Stimulated activated CD8-positive, alpha-beta memory T cell treated with anti-CD3 and anti-CD28 coated beads, Interleukin-15, amount 100 ng/mL, for 48 hours (primary cell): ENCODE data around the gene KIF1A.

Experiments
- DNase-seq, 2 donors: peaks; one replicate each; pipeline ENCODE4 v3.0.0-alpha.2; 2020; ENCODE audit warnings: low read depth in 2 of 2

Gene KIF1A

DNA sequence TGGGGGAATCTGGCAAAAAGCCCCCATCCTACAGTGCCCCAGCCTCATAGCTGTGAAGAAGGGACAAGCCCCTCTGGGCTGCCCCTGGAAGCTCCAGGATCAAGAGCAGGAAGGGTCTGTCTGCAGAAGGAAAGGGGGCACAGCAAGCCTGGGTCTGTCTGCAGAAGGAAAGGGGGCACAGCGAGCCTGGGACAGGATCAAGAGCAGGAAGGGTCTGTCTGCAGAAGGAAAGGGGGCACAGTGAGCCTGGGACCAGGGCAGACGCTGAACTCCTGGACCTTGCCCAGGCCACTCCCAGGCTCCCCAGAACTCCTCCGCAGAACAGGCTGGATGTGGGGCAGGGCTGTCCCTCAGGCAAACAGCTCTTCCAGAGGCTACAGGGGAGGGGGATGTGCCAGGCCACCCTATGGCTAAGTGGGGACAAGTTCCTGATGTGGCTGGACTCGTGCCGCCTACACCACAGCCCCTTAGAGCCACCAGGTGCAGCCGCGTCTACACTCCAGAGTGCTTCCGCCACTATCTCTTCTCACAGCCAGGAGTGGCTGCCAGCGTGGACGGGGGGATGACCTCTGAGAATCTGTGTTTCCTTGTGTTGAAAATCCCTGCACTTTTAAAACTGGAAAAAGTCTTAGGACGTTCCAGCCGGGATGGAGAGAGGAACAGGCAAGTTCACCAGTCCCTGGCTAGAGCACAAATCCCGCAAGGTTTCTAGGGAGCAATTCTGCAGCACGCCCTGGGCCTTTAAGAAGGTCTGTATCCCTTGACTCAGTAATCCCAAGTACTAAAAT is 20.8 kb downstream of the KIF1A start:
- DNase-seq: no peak

DNA sequence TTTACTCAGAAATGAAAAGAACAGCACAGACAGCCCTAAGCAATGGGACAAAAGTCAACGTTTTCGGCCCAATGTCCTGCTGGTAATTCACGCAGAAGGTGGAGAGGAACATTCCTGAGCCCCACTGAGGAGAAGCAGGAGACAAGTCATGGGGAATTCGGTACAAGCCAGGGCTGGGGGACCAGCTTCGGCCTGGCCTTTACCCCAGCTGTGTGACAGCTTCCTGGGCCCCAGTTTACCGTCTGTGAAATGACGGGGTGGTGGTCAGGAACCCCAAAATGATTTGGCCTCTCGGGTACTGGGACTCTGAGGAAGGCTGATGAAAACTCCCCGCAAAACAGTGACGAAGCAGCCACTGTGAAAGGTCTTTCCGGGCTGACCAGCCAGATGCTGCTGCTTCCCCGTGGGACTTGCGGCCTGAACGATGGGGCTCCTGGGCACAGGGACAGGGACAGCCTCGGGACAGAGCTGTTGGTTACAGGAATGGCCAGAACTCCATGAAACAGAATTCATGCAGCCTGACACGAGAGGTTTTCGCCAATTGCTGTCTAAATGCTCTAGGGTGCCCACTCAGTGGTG is 21.6 kb downstream of the KIF1A start:
- DNase-seq: no peak

DNA sequence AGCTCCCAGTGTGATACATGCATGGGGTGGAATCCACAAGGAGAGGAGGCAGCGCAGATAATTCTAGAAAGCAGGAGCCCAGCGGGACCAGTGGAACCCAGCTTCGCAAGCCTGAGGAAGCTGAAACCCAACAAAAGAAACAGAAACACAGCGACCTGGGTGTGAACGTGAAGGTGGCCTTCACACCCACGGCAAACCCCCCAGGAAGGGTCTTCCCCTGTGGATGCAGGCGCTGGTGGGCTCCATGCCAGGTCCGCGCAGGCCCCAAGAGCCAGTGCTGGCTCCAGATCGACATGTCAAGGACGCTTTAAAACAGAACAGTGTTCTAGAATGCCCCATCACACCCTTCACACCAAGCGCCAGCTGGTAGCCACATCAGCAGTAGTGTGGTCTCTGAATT is 22.1 kb downstream of the KIF1A start:
- no peak for DNase-seq

GRCh38 chr2:240797500-240797895 is 22.5 kb downstream of the KIF1A start:
- no peak for DNase-seq

DNA sequence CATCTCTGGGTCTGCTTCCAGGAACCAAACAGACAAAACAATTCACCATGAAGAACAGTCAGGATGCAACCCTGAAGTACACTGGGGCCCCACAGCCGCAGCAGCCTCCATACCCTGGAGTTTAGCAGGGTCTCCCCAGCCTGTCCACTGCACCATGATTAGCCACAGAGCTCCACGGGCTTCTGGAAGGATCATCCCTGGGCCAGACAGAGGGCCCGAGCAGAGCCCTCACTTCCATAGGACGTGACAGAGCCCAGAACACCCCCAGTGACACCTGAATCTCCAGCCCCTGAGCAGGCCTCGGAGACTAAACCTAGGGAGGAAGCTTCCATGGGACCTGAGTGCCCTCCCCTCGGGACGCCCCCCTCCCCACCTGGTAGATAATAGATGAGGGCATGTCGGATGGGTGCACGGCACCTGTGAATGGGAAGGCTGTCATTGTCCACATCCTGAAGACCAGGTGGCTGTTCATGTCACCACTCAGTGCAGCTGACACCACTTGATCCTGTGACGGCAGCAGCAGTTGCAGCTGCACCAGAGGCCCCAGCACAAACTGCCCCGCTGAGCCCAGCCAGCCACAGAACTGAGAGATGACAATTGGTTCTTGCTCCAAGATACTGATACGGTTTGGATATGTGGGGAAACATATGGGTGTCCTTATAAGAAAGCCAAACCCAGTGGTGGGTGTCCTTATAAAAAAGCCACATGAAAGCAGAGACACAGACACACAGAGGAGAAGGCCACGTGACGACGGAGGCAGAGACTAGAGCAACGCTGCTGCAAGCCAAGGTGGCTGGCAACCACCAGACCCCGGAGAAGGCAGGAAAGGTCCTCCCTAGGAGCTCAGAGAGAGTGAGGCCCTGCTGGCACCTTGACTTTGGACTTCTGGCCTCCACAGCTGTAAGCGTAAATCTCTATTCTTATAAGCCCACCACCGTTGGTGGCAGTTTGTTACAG is 23.2 kb downstream of the KIF1A start:
- no peak for DNase-seq

DNA sequence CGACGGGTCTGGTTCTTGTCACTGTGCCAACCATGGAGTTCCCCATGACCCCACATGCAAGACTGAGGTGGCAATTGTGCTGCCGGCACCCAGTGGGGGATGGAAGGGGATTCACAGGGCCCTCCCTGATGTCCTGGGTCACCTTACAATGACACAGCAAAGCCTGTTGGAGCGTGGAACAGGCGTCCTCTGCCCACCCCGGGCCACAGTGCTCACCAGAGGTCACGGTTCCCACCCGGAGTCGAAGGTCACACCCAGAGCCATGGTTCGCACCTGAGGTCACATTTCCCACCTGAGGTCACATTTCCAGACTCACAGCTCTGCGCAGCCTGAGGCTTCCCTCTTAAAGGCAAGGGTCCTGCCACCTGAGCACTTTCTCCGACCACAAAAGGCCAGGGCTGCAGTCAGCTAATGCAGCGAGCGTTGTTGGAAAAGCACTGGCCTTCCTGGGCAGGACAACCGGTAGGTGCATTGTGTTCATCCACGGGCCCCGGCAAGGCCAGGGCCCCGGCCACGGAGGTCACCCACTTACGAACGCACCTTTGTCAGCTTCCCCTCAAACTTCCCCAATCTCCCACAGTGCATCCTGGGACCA is 24.0 kb downstream of the KIF1A start:
- DNase-seq: no peak

- DNase-seq: no peak
Observed at GRCh38 chr2:240795454-240795853, 24.6 kb downstream of the KIF1A start.

DNA sequence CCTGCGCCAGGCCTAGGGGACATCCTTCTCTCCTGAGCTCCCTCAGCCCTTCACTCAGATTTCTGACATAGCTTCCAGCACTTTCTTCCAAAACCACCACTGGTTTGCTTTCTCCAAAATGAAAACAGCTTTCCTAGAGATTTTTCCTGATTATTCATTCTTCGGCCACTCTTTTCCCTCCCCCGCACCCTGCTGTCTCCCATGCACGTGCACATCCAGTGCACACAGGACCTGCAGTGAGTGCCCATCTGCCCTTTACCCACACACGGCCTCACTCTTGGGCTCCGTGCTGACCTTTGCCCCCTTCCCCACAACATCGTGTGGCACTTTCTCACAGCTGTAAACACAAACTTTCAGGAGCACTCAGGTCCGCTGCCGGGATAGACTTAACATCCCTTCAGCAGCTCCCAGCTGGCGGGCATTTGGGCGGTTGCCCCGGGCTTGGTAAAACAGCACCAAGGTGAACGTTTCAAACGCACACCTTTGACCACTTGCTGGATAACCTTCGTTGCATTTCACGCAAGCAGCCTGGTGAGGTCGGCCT is 25.8 kb downstream of the KIF1A start:
- no peak for DNase-seq

DNA sequence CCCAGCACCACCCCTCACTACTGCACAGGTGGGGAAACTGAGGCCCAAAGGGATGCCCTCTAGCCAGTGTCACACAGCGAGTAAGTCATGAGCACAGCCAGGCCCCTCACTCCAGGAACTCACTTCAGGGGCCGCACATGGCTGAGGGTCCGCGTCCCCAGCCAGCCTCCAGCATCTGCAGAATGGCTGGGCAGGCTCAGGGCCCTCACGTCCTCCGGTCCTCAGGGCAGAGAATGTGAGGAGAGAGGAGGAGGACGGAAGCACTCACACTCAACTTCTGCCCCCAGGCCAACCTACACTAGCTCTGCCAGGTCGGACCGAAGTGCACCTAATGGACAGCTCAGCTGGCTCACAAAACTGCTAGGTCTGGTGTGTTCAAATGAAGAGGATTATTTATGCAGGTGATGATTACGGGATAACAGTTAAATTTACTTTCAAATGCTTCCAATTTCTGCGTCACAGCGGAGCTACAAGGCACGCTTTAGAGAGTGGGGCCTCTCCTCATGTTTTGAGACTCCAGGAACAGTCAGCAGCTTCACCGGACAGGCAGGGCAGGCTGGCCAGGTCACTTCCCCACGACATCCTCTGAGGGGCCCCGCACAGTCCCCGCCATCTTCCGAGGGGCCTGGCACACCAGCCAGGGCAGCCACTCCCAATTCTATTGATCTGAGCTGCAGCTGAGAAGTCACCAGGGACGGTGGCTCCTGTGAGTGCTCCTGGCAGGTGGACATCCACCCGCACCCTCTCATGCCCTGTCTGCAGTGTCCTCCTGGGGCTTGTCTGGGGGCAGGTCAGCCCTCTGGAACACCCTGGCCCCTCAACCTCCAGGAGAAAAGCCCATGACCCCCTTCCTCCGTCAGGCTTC is 26.5 kb downstream of the KIF1A start:
- no peak for DNase-seq

DNA sequence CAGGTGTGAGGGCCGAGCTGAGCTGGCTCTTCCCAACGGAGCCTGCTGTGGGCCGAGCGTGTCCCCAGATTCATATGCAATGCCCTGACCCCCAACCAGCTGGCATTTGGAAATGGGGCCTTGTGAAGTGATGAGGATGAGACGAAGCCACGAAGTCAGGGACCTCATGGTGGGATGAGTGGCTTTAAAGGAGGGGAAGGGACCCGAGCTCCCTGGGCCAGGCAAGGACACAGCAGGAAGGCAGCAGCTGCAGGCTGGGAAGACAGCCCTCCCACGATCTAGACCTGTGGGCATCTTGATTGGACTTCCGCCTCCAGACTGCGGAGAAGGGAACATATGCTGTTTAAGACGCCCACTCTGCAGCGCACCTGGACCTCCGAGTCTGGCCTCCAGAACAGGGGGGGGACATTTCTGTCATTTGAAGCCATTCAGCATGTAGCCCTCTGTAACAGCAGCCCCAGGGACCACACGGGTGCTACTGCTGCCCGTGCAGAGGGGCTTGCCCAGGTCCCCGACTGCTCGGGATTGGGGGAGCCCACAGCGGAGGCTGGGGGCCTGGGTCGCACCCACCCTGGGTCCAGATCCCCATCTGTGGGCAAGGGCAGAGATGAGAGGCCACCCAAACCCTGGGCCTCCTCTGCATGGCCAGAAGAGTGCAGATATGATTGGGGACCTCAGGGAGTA is 27.2 kb downstream of the KIF1A start:
- DNase-seq: no peak

GRCh38 chr2:240791821-240792628 is 28.0 kb downstream of the KIF1A start:
- no peak for DNase-seq

GRCh38 chr2:240791221-240791800 is 28.7 kb downstream of the KIF1A start:
- no peak for DNase-seq

- no peak for DNase-seq
Observed at GRCh38 chr2:240790370-240791220, 29.4 kb downstream of the KIF1A start.

DNA sequence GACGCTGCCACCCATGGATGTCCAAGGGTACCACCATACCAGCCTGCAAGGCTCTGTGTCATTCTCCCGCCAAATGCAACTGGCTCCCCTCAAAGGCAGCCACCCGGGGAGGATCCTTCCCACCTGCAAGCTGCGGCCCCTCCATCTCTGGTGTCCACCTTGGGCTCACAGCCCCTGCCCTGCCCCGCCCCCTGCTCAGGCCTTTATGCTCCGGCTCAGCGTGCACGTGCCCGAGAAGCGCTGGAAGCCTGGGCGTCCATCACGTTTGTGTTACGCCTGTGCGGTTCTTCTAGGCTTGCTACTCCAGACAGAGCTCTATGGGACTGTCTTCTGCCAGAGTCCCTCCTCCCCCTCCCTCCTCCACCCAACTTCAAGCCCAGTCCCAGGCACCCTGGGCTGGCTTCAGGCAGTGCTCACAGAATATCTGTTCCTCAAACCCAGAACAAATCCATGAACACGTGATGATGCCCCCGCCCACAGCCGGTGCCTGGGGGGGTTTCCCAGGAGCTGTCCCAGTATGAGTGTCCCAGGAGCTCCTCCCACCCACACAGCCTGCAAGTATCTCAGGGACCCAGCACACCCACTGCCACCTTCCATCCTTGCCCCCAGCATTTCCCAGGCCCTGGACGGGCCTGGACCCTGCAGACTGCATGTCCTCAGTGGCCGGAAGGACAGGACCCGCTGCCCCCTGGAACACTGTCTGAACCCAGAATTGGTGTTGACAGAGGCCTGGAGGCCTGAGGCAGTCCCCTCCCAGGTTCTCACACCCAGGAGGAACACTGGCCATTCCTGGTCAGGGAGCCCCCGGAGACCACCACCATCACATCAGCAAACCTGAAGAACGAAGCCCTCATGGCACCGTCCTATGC is 30.3 kb downstream of the KIF1A start:
- no peak for DNase-seq

- DNase-seq: no peak
Observed at GRCh38 chr2:240789051-240789453, 31.0 kb downstream of the KIF1A start.

GRCh38 chr2:240788482-240788881 is 31.5 kb downstream of the KIF1A start:
- no peak for DNase-seq
